Left lung (tissue), 10 donors: ENCODE results near the gene SLC17A5. TPM values are rescaled to one million over a fixed set of nuclear protein-coding genes. Genes with fewer than 3 reads are reported as not detected.
"Not testable (repeated sequence)": the region's sequence is repeated elsewhere in the genome, so short reads cannot be mapped to it uniquely, and the experiment has no call there.

Experiments used
- ATAC-seq: fragments of 200-7000 bp; cut with Tn5 transposase; one replicate; pipeline ENCODE4 v1.9.1; 2020; ENCODE audit warnings: moderate library complexity
- DNase-seq, 4 donors: peaks; one replicate each; pipeline ENCODE4 v3.0.0-alpha.2; 2013 to 2020
- H3K27ac ChIP-seq, 2 donors: fragments of 200-600 bp; sonication (generic) in 1 of 2; one replicate each; pipeline versions ENCODE4 v1.5.0 to v1.8.0; 2020 to 2021
- H3K27me3 ChIP-seq, 2 donors: fragments of 200-600 bp; sonication (generic) in 1 of 2; one replicate each; pipeline versions ENCODE4 v1.5.0 to v1.8.0; 2020 to 2021
- H3K36me3 ChIP-seq, 2 donors: fragments of 200-600 bp; sonication (generic) in 1 of 2; one replicate each; pipeline versions ENCODE4 v1.5.0 to v1.8.0; 2020 to 2021
- H3K4me1 ChIP-seq, 2 donors: fragments of 200-600 bp; one replicate each; pipeline ENCODE4 v1.8.0; 2021
- H3K4me3 ChIP-seq, 2 donors: fragments of 200-600 bp; sonication (generic) in 1 of 2; one replicate each; pipeline versions ENCODE4 v1.5.0 to v1.8.0; 2020 to 2021; ENCODE audit warnings: mild to moderate bottlenecking in 1 of 2
- H3K9me3 ChIP-seq, 2 donors: fragments of 200-600 bp; sonication (generic) in 1 of 2; one replicate each; pipeline versions ENCODE4 v1.5.0 to v1.8.0; 2020 to 2021
- intact Hi-C, 2 donors: fragments of 100-400 bp; cut with DNase I; formaldehyde crosslinking; loops; one replicate each; pipeline versions ENCODE4 v1.11.2 to v1.14.2; 2022
- polyA plus RNA-seq, 6 donors: library from polyadenylated mRNA; unstranded; fragments of 120-200 nt; gene quantifications; one replicate each; pipeline ENCODE4 v1.2.1, GENCODE V29; 2013; ENCODE audit not compliant: insufficient read length in 6 of 6
- total RNA-seq, 2 donors: library from RNA; stranded (reverse); fragmentation: NEBNext Ultra II Directional; extraction: Animal tissue kit (Norgen Biotek cat#: 25700); gene quantifications; one replicate each; pipeline ENCODE4 v1.2.1, GENCODE V29; 2021
- TF ChIP-seq, protein P1 (sequence below), 2 donors: fragments of 200-600 bp; sonication (generic) in 1 of 2; IDR thresholded peaks; one replicate each; pipeline versions ENCODE4 v1.5.0 to v1.8.0; 2021; ENCODE audit warnings: antibody characterized with exemption in 2 of 2
- donor health status: DM: no; HTN: yes; CAD: no.
- donor health status: DM: no; HTN: no; CAD: no.

Gene SLC17A5
- total and polyA plus RNA-seq, 8 donors, result 8.7 to 27.8 (median 10.3) TPM

DNA sequence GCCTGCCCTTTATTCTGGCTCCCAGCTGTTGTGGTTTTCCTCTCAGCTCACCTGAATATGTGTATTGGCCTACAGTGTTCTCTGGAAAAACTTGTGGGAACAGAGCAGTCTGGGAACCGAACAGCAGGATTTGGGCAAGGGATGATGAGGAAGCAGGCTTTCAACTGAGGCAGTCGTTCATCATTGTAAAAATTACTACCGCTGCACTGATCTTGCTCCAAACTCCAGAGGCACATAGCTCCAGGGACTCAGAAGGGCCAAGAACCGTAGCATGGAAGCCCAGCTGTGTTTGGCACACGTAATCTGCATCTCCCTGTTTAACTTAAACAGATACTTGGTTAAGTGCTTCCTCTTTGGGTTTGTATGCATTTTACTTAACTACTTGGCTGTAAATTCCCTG is 84.7 kb downstream of the SLC17A5 start:
- DNase-seq (no peak), ATAC-seq (no peak)
- H3K27ac ChIP-seq, result no peak overlapping the region
- H3K4me3 ChIP-seq, result no peak overlapping the region
- H3K27me3 ChIP-seq, result no peaks in the 10 kb centered on the region
- H3K9me3 ChIP-seq, result no peaks in the 10 kb centered on the region
- intact Hi-C loops, result no loop called here
- H3K36me3 ChIP-seq, result no peaks in the 10 kb centered on the region
- peaks cover 0 to 22% of the 10 kb centered on the region in 2 donors for H3K4me1 ChIP-seq
- TF ChIP-seq, protein P1, sequence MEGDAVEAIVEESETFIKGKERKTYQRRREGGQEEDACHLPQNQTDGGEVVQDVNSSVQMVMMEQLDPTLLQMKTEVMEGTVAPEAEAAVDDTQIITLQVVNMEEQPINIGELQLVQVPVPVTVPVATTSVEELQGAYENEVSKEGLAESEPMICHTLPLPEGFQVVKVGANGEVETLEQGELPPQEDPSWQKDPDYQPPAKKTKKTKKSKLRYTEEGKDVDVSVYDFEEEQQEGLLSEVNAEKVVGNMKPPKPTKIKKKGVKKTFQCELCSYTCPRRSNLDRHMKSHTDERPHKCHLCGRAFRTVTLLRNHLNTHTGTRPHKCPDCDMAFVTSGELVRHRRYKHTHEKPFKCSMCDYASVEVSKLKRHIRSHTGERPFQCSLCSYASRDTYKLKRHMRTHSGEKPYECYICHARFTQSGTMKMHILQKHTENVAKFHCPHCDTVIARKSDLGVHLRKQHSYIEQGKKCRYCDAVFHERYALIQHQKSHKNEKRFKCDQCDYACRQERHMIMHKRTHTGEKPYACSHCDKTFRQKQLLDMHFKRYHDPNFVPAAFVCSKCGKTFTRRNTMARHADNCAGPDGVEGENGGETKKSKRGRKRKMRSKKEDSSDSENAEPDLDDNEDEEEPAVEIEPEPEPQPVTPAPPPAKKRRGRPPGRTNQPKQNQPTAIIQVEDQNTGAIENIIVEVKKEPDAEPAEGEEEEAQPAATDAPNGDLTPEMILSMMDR (IDR thresholded peaks at IDR 0.05), result no peak

DNA sequence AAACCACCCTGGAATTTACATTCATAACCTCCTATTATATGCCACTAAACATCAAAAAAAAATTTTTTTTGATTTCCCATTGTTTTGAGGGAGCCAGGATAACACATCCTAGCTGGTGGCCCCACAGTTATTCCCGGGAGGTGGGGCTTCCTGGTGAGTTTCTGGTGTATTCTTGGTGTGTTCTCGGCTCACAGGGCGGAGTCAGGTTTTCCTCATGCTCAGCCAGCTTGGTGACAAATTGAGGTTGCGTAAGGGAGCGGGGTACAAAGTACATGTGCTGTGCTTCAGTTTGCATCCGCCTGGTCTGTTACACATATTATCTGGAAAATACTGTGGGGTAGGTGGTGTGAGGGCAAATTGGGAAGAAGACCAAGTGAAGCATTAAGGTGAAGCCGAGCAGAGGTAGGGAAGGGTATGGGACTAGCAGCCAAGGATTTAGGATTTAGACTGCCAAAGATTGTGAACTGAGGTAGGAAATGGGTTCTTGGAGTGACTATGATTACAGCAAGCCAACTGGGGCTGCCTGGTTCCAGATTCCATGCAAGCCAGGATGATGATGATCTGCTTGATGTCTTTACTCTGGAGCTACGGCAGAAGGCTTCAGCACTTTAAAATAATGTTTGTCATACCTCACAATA is 86.7 kb downstream of the SLC17A5 start:
- Histone ChIP-seq H3K9me3 (no peaks in the 10 kb centered on the region), H3K4me1 (peaks cover 0 to 22% of the 10 kb centered on the region in 2 donors), H3K36me3 (no peaks in the 10 kb centered on the region), H3K27me3 (no peaks in the 10 kb centered on the region), H3K4me3 (no peak overlapping the region), H3K27ac (peak overlapping the region; percentile 44 to 58)
- peak; percentile 95 for ATAC-seq
- TF ChIP-seq, protein P1 (IDR thresholded peaks at IDR 0.05), result no peak
- peak in 1 of 4 donors; percentile 73 for DNase-seq
- intact Hi-C loops, result no loop called here

DNA sequence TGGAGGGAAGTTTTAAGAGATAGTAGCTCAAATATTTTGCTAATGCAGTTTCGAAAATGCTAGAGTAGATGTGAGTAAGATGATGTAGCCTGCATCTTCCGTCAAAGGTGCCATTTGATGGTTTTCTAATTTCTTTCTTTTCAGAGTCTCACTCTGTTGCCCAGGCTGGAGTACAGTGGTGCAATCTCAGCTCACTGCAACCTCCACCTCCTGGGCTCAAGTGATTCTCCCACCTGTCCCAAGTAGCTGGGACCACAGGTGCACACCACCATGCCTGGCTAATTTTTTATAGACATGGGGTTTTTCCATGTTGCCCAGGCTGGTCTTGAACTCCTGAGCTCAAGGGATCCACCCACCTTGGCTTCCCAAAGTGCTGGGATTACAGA is 87.3 kb downstream of the SLC17A5 start:
- H3K27me3 ChIP-seq, H3K36me3 ChIP-seq, intact Hi-C loops, H3K9me3 ChIP-seq, ATAC-seq, DNase-seq, H3K4me3 ChIP-seq: not testable (repeated sequence)
- Histone ChIP-seq H3K27ac (peak overlapping the region; percentile 44 to 58), H3K4me1 (peaks cover 0 to 22% of the 10 kb centered on the region in 2 donors)

DNA sequence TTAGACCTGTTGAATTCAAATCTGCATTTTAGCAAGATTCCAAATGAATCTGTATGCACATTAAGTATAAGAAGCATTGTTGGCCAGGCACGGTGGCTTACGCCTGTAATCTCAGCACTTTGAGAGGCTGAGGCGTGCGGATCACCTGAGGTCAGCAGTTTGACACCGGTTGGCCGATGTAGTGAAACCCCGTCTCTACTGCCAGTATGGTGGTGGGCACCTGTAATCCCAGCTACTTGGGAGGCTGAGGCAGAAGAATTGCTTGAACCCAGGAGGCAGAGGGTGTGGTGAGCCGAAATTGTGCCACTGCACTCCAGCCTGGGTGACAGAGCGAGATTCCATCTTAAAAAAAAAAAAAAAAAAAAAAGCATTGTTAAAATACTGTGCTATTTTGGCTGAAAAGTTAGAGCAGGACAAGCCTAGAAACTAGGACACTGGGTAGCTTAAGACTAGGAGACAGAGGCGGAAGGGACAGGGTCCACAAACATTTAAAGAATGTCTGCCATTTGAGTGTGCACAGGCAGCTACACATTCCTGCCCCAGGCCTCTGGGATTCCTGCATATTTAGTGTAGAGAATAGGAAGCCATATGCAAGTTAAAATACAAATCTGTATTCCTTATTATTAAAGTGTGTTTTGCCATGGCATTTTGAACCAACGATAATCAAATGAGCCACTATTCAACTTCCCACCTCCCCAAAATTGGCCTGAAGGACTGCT is 87.9 kb downstream of the SLC17A5 start:
- TF ChIP-seq, protein P1 (IDR thresholded peaks at IDR 0.05), result no peak
- Histone ChIP-seq H3K9me3 (no peaks in the 10 kb centered on the region), H3K36me3 (no peaks in the 10 kb centered on the region), H3K27me3 (no peaks in the 10 kb centered on the region), H3K27ac (no peak overlapping the region), H3K4me1 (peaks cover 0 to 22% of the 10 kb centered on the region in 2 donors), H3K4me3 (no peak overlapping the region)
- intact Hi-C loops, result no loop called here
- DNase-seq, result no peak
- ATAC-seq, result no peak

DNA sequence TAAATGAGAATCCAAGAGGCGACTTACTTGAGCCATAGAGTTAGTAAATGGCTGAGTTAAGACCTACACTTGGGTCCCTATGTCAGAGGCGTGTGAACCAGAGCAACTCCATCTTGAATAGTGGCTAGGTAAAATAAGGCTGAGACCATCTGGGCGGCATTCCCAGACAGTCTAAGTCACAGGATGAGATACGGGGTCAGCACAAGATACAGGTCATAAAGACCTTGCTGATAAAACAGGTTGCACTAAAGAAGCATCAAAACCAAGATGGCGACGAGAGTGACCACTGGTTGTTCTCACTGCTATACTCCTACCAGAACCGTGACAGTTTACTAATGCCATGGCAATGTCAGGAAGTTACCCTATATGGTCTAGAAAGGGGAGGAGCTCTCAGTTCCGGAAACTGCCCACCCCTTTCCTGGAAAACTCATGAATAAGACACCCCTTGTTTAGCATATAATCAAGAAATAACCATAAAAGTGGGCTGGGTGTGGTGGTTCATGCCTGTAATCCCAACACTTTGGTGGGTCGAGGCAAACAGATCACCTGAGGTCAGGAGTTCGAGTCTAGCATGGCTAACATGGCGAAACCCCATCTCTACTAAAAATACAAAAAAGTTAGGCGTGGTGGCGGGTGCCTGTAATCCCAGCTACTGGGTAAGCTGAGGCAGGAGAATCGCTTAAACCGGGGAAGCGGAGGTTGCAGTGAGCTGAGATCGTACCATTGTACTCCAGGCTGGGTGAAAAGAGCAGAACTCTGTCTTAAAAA is 89.0 kb downstream of the SLC17A5 start:
- DNase-seq (no peak), ATAC-seq (no peak)
- TF ChIP-seq, protein P1 (IDR thresholded peaks at IDR 0.05), result no peak
- Histone ChIP-seq H3K4me1 (peaks cover 0 to 22% of the 10 kb centered on the region in 2 donors), H3K9me3 (no peaks in the 10 kb centered on the region), H3K4me3 (no peak overlapping the region), H3K27ac (no peak overlapping the region), H3K36me3 (no peaks in the 10 kb centered on the region), H3K27me3 (no peaks in the 10 kb centered on the region)
- intact Hi-C loops, result no loop called here
